Stimulated activated CD8-positive, alpha-beta memory T cell treated with anti-CD3 and anti-CD28 coated beads, Interleukin-12 subunit alpha, Interleukin-12 subunit beta, amount 100 ng/mL, for 4 hours (primary cell): ENCODE data around the gene GPC5.
"Not testable (repeated sequence)": the region's sequence is repeated elsewhere in the genome, so short reads cannot be mapped to it uniquely, and the experiment has no call there.

Experiments
- DNase-seq: peaks from one replicate; pipeline ENCODE4 v3.0.0-alpha.2; 2020; ENCODE audit warnings: low read depth

GPC5 gene

GRCh38 chr13:92842145-92842544 is 1443.7 kb downstream of the GPC5 start:
- no peak for DNase-seq

- no peak for DNase-seq
These were observed 1445.1 kb downstream of the GPC5 start for GRCh38 chr13:92843549-92843948.

DNA sequence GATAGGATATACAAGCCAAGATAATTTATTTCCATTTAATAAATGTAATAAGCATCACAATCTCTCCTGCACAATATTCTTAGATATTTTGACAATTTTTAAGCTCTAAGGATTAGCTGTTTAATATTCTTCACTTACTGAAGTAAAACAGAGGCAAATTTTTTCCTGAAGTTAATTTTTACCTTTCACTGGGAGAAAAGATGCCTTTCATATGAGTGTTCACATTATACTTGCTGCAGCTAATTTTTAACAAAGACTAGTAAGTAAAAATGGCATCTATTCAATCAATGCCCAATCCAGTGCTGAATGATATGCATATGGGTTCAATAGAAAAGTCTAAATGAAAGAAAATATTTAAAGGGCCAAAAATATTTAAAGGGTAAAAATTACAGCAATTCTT is 1451.0 kb downstream of the GPC5 start:
- no peak for DNase-seq

DNA sequence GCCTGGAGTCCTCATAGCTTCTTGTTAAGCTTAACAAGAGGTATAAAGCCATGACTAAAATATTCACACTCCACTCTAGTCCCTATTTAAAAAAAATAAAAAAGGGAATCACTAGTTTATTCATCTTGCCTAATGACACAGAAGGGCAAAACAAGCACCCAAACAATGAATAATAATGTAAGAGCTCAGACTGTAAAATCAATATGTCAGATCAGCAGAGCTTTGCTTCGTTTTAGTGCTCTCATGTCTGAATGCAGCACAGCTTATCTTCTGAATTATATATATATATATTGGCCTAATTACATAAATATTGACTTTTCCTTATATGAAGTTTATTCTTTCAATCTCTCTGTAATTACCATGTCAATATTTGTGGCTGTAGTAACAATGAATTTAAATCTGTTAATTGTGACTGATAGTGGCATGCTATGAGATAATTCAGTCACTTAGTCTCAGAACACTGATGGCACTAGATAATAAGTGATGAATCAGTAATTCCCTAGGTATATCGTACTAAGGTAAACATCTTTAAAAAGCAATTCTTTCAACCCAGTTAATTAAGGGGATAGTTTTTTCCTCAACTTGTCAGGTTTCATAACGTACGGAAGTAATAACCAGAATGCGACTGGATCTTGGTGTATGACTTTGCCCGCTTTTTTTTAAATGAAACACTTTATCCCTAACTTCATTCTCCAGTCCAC is 1466.3 kb downstream of the GPC5 start:
- DNase-seq, result no peak

DNA sequence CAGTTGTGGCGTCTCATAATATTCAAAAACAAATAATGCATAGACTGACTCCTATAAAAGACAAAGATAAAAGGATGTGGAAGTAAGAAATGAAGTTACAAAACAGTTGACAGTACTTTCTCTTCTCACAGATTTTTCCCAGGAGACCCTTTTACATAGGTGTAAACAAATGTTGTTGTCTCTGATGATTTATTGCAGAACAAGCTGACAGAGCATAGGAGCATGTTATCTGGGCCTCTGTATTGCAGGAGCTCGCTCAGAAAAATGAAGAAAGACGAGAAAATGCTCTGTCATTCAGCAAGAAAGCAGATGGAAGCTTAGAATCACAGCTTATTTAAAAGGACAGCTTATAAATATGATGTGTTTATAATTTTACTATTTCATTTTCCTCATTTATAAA is 1474.6 kb downstream of the GPC5 start:
- no peak for DNase-seq

- no peak for DNase-seq
These were observed 1488.2 kb downstream of the GPC5 start for GRCh38 chr13:92886535-92887077.

- DNase-seq, result no peak
These were observed 1496.0 kb downstream of the GPC5 start for GRCh38 chr13:92894447-92894846.

DNA sequence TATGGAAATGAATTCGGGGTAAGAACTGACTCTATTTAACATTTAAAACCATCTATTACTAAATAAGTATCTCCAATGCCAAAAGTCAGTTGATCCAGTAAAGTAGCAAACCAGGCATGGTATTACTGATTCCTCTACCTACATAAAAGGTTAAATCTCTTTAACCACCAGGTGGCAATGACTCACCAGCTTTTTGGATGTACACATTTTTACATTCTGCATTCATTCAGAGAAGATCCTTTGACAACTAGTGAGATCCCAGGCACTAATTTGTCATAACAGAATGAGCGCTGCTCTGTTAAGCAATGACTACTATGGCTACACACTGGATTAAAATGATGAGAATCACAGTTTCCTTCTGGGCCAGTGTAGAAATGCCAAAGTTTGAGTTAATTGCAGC is 1498.4 kb downstream of the GPC5 start:
- DNase-seq, result no peak

GRCh38 chr13:92898946-92899345 is 1500.5 kb downstream of the GPC5 start:
- DNase-seq, result not testable (repeated sequence)

DNA sequence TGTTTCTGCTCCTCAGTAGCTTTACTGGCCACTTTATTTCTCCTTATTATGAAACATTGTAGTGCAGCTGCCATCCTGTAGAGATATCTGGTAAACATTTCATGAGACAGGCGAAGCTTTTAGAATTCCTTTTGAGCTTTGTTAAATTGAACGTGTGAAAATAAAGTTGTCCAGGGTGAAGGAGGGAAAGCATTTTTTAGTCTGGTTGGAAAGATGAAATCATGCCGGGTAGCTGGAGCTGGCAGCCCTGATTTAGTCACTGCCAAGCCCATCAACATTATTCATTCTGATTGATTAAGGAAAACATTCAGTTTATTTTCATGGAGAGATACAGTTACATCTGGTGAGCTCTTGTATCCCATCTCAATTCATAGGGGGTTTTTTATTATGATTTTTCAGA is 1502.0 kb downstream of the GPC5 start:
- no peak for DNase-seq

GRCh38 chr13:92901739-92902138 is 1503.3 kb downstream of the GPC5 start:
- DNase-seq, result no peak

DNA sequence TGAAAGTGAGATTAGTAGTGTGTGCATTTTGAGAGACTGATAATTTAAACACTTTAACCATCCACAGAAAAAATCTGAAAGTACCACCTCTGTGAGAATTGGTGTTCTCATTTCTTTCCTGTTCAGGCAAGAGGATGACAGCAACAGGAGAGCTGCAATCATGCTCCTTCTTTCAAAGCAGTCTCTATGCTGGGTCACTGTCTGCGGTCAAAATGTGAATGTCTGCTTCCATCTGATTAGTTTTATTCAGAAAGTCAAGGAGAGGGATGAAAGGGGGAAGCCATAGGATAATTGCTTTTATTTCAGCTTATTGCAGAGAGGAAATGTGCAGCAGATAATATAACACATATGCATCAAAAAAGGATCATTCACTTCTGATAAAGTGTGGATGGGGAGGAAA is 1514.2 kb downstream of the GPC5 start:
- no peak for DNase-seq

DNA sequence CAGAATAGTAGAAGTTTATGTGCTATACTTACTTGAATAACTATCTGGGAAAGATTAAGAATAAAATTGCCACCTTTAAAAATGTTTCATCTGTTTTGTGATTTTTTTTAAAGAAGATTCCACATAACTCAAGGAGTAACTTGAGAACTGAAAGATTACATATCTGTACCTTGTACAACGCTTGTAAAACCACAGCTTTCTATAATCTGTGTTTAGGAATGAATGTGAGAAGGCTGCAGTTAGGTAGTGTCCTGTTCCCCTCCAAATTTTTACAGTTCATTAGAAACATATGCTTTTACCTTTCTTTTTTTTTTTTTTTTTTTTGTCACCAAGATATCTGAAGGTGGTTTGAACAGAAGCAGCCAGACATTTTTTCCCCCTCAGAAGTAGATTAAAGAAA is 1515.4 kb downstream of the GPC5 start:
- no peak for DNase-seq
